GM18951 (cell line): Measurements from ENCODE around the gene EFCAB8.

Experiments
- POLR2A ChIP-seq: IDR thresholded peaks from 4 replicates; pipeline ENCODE4 v1.6.1; 2011; ENCODE audit warnings: mild to moderate bottlenecking; ENCODE audit not compliant: insufficient read length, insufficient read depth; ENCODE audit errors: extremely low read depth
- in situ Hi-C: fragments of 300-500 bp; cut with MboI; formaldehyde crosslinking; loops from one replicate; pipeline ENCODE4 v1.12.0; 2022; ENCODE audit warnings: low sequenced_read_pairs, mixed read lengths, inconsistent platforms; ENCODE audit not compliant: unreplicated experiment

The EFCAB8 gene

GRCh38 chr20:32999603-33000250, 141.0 kb downstream of the EFCAB8 start:
- TF ChIP-seq POLR2A, result no peak
- in situ Hi-C loops, result no loop called here

GRCh38 chr20:33000802-33001466, 142.2 kb downstream of the EFCAB8 start:
- in situ Hi-C loops, result no loop called here
- TF ChIP-seq POLR2A, result no peak

GRCh38 chr20:33002087-33002808, 143.5 kb downstream of the EFCAB8 start:
- in situ Hi-C loops, result no loop called here
- TF ChIP-seq POLR2A, result no peak

GRCh38 chr20:33004141-33004751, 145.5 kb downstream of the EFCAB8 start, which contains the start of gene SUN5:
SUN5 (minus strand) TSS chr20:33004433; CDS start chr20:33004340, 93 bp downstream.
- no peak for TF ChIP-seq POLR2A
- in situ Hi-C loops, result no loop called here

- in situ Hi-C loops, result no loop called here
- TF ChIP-seq POLR2A, result no peak
Measured at GRCh38 chr20:33005132-33005566, 146.4 kb downstream of the EFCAB8 start.

- in situ Hi-C loops, result no loop called here
- no peak for TF ChIP-seq POLR2A
Measured at GRCh38 chr20:33005908-33006775, 147.4 kb downstream of the EFCAB8 start.

GRCh38 chr20:33006776-33007375, 148.2 kb downstream of the EFCAB8 start:
- in situ Hi-C loops, result no loop called here
- TF ChIP-seq POLR2A, result no peak

- in situ Hi-C loops, result no loop called here
- no peak for TF ChIP-seq POLR2A
Measured at GRCh38 chr20:33007376-33008335, 148.9 kb downstream of the EFCAB8 start, which contains the start of gene BPIFB2. BPIFB2 (plus strand) TSS chr20:33007704; CDS start chr20:33008575, 871 bp downstream.

- in situ Hi-C loops, result no loop called here
- no peak for TF ChIP-seq POLR2A
Measured at GRCh38 chr20:33008336-33009213, 149.9 kb downstream of the EFCAB8 start.

- TF ChIP-seq POLR2A, result no peak
- in situ Hi-C loops, result no loop called here
Measured at GRCh38 chr20:33009214-33010132, 150.8 kb downstream of the EFCAB8 start.
